Right lobe of liver (tissue), 4 donors: ENCODE measurements around the gene EXOC2.

Source experiments
- CTCF ChIP-seq, 4 donors: fragments of 200-600 bp in 3 of 4; fragments of 450-650 bp in 1 of 4; IDR thresholded peaks; one replicate each; pipeline versions ENCODE4 v1.5.1 to v1.8.0; 2016 to 2022; ENCODE audit warnings: antibody characterized with exemption in 4 of 4, mild to moderate bottlenecking in 2 of 4
- POLR2A ChIP-seq: fragments of 450-650 bp; IDR thresholded peaks from one replicate; pipeline ENCODE4 v1.6.1; 2017; ENCODE audit warnings: antibody characterized with exemption, mild to moderate bottlenecking
- donor health status: DM: no; HTN: no; CAD: no.
- donor health status: DM: no; HTN: no; CAD: no.
- donor health status: DM: no; HTN: yes; CAD: no.

GRCh38 chr6:586553-586952, 106.4 kb downstream of the EXOC2 start:
- TF ChIP-seq CTCF (IDR thresholded peaks at IDR 0.05) = no peak
- no peak for TF ChIP-seq POLR2A
